GM11168 (cell line): ENCODE results near the gene INO80.

Experiments used
- in situ Hi-C: fragments of 300-500 bp; cut with MboI; formaldehyde crosslinking; loops from one replicate; pipeline ENCODE4 v1.12.0; 2022; ENCODE audit warnings: low sequenced_read_pairs; ENCODE audit not compliant: unreplicated experiment

Gene INO80

DNA sequence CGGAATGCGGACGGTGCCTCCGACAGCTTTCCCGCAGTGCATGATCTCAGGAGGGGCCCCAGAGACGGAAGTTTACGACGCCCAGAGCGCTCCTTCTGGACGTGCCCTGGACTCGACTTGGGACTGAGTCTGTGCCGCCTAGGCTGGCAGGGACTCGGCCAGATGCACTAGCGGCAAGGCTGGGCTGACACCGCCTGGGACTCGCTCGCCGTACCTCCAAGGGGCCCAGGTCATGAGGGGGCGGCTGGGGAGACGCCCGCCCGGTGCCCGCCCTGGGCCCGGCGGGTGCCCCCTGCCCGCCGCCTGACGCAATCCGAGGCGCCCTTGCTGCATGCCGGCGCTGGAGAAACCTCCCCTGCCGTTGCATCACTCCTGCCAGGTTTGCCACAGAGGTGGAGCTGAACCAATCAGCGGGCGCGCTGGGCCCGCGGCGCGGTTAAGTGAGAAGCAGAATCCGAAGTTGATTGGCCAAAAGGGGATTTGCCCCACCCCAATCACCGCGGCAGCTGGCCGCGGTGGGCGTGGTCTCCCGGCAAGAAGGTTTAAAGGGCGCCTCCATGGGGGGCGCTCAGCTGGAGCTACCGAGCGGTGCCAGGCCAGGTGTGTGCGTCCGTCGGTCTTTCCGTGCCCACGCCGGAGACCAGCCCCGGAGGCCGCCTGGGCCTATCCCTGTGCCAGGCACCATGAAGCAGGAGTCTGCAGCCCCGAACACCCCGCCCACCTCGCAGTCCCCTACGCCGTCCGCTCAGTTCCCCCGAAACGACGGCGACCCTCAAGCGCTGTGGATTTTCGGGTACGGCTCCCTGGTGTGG lies 163.0 kb downstream of the INO80 start, which contains the start of gene CHAC1:
CHAC1 (plus strand) TSS at position 571 of the 812 bp plus-strand sequence; CDS start at position 684, 113 bp downstream.
- in situ Hi-C loops, result no loop called here

DNA sequence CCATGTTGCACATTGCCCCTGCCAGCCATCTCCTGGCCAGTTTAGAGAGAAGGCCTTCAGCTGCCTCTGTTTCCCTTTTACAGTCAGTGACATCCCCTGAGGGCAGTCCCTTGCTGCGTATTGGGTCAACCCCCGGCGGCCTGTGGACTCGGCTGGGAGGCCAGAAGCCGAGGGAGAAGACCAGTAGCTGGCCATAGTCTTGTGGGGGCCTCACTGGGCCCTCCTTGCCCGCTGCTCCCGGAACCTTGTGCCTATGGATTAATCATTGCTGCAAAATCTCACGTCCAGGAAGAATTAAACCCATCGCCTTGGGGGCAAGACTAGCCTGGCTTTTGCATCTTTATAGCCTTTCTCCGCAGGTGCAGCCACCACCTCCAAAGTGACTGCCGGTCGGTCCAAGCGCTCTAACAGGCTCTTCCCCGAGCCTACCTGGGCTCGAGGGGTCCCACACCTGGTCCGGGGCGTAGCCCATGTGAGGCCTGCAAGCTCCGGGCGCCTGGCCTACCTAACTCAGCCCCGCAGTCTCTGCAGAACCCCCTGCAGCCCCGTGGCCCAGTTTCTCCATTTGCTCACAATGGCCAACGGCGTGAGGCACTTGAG lies 163.7 kb downstream of the INO80 start:
- in situ Hi-C loops, result no loop called here

DNA sequence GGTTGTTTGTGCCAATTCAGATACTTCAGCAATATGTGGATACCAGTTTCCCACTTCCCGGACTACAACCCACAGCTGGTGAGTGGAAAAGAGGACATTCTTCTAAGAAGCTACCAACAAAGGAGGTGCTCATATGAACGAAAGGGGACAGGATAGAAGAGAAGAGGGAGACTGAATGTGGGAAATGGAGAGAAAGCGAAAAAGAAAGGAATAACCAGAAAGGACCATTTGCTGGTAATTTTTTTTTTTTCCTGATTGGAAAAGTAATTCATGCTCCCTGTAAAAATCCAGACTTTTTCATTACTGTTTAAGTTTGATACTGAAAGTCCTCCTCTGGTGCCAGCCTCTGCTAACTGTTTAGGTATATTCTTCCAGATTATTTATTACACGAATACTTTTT lies 164.3 kb downstream of the INO80 start:
- in situ Hi-C loops, result no loop called here

DNA sequence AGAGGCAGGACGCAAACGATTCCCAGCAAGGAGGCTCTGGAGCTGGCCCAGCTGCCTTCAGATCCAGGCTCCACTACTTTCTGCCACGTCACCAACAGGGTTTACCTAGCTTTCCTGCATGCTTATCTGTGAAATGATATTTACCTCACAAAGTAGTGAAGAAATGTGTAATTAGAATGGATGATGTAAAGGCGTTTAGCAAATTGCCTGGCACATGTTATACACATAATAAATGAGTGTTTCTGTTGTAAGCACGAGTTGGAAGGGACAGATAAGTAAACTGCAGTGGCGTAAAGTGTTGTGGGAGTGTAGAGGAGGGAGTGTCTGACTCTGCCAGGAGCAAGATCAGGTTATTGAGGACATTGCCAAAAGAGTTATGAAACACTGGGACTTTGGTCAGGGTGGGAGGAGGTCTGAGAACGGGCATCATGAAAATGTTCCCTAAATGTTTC lies 166.3 kb downstream of the INO80 start:
- in situ Hi-C loops, result loop anchor here (10.0 kb wide), 1 partner anchor 65 kb away; no protein-coding TSS in a partner anchor

DNA sequence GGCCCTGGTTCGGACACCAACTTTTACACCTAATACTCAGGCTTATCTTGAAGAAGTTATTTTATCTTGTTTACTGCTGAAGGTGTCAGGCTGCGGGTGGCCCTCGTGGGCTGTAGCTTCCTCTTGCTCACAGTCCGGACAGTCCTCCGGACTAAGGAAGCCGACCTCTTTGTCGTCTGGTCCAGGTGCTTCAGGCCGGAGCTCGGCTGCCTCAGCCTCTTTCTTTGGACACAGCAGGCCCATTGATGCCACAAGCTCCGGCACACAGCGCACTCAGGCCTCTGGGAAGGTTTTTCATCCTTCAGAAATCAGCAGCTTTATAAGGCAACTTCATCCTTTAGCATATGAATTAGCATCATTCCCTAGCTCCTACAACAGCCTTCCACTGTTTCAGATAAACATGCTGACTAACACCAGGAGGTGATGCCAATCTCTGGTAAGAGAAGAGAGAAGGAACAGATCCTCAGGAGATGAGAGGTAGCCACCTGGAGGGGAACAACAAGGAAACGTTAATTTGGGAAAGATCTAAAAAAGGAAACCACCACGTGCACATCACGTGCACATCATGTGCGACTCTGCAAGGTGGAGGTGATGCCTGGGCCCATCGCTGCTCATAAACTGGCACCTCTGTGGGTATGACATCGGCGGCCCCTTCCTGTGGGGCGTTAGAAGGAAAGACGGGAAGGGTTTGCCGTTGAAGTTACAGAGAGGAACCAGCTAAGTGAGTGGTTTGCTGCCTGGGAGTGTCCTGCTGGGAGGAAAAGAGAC lies 167.2 kb downstream of the INO80 start:
- in situ Hi-C loops, result loop anchor here (10.0 kb wide), 1 partner anchor 66 kb away; no protein-coding TSS in a partner anchor

DNA sequence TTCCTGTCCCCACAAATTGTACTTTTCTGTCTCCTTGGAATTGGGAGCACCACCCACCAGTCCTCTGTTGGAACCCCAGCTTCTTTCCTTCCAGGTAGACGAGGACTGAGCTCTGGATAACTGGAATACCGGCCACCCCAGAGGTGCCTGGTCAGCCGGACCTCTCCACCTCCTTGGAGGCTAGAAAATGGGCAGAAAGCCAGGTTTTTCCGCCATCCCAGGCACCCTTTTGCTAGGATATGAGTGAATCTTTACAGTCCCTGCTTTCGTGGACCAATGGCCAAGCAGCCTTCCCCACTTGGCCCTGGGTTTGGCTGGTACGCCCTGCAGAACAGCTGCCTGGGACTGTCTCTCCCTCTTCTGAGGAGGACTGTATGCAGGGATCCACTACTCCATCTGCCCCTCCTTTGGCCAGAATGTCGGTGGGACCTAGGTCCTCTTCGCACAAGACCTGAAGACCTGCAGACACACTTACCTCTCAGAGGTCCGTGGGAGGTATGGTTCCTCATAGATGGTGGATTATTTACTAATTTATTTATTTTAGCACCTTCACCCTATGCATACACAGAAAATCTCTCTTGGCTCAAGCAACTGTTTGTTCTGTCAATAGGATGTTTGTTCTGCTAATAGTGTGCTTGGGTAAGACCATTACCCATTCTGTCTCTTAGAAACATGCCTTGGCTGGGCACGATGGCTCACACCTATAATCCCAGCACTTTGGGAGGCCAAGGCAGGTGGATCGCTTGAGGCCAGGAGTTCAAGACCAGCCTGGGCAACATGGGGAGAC lies 171.4 kb downstream of the INO80 start:
- in situ Hi-C loops, result loop anchor here (10.0 kb wide), 1 partner anchor 70 kb away; no protein-coding TSS in a partner anchor

DNA sequence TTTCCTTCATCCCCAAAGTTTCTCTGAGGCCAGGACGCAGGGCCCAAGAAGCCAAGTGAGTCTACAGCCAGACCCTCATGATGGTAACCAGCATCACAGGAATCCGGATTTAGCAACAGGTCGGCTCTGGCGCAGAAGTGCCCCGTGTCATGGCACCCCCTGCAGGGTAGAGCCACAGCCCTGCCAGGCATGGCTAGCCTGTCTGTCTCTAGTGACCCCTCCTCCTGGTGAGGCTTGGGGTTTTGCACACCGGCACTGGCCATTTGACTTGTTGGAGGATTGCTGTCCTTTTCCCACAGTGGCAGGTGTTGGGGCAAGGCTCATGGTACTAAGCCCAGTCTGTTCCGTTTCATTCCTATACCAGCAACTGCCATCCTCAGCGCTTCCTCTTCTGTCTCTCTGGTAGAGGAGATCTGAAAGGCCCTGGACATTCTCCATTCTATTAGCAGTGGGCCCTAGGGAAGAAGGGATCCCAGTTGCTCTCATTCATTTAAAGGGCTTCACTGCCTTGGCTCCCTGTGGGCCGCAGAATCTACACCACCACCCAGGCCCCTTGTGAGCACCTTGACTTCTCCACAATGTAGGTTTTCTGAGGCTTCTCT lies 172.2 kb downstream of the INO80 start:
- in situ Hi-C loops, result loop anchor here (10.0 kb wide), 1 partner anchor 71 kb away; no protein-coding TSS in a partner anchor

DNA sequence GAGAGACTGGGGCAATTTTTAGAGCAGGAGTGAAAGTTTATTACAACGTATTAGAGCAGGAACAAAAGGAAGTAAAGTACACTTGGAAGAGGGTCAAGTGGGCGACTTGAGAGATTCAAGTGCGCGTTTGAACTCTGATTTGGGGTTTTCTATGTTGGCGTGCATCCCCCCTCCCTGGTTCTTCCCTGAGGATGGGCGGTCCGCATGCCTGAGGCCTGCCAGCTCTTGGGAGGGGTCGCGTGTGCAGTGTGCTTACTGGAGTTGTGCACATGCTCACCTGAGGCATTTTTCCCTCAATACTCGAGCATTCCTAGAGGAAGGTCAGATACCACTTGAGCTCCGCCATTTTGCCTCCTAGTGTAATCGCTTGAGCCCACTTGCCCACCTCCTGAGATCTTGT lies 173.2 kb downstream of the INO80 start:
- in situ Hi-C loops, result loop anchor here (10.0 kb wide), 1 partner anchor 72 kb away; no protein-coding TSS in a partner anchor

DNA sequence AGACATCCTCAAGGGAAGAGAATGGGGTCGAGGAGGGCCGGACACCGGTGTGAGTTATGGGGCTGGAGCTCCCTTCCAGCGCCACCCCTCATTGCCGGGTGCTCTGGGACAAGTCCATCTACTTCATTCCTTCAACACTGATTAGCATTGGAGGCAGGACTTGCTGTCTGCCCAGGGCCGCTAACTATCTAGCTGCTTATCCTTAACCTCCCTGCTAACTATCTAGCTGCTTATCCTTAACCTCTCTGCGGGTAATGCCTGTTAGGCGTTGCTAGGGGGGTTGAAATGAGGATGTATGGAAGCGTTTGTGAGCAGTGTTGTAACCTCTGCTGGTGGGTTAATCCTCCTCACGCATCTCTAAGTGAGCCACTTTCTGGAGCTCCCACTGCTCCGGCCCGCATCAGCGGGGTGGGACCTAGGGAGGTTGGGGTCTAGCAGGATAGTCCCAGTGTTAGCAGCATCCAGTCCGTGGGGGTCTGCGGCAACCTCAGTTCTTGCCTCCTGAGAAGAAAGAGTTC lies 173.7 kb downstream of the INO80 start:
- in situ Hi-C loops, result loop anchor here (10.0 kb wide), 1 partner anchor 72 kb away; no protein-coding TSS in a partner anchor

DNA sequence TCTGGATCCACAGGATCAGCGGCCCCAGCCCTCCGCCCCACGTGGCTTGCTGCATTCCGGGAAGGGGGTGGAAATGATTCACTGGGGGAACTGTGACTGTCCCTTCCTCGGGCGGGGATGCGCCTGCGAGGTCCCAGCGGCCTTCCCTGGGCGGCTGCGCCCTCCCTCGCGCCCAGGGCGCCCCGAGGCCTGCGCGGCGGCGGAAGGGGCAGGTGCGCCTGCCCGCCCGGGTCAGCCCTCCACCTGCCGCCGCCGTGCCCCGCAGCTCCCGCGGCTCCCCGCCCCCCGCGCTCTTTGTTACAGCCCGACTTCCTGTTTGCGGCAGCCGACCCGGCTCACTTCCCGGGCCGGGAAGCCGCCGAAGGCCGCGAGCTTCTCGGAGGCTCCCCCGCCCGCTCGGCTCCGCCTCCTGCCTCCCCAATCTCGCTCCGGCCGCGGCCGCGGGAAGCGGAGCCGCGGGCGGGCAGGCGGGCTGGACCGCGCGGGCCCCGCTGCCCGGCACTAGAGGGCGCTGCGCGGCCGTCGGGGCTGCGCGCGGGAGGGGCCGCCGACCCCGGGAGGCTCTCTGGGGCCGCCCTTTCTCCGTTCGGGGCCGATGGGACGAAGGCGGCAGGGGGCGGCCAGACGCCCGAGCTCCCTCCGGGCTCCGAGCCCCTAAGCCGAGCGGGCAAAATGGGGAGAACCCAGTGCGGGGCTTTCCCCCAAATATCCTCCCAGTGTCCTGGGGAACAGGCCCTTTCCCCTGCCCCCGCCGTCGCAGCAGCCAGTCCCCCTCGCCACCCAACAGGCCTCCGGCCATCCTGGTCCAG lies 174.3 kb downstream of the INO80 start:
- in situ Hi-C loops, result loop anchor here (10.0 kb wide), 1 partner anchor 73 kb away; no protein-coding TSS in a partner anchor

DNA sequence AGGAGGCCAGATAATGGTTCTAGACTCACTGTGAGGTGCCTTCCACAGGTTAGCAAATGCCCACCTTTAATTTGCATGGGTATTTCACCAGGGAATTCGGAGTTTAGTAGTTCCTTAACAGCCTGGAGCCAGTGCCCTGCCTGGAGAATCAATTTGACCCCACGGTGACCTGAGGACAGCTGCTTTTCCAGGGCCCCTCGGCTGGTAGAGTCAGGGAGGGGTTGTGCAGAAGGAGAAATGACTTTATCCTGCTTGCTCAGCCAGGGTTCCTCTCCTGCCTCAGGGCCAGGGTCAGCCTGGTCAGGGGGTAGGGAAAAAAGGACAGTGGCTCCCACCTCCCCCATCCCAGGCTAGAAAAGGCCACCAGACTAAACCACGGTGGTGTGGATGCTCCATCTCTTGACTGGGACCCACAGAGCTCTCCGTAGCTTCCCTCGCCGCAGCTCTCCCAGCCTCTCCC lies 175.0 kb downstream of the INO80 start:
- in situ Hi-C loops, result loop anchor here (10.0 kb wide), 1 partner anchor 74 kb away; no protein-coding TSS in a partner anchor

DNA sequence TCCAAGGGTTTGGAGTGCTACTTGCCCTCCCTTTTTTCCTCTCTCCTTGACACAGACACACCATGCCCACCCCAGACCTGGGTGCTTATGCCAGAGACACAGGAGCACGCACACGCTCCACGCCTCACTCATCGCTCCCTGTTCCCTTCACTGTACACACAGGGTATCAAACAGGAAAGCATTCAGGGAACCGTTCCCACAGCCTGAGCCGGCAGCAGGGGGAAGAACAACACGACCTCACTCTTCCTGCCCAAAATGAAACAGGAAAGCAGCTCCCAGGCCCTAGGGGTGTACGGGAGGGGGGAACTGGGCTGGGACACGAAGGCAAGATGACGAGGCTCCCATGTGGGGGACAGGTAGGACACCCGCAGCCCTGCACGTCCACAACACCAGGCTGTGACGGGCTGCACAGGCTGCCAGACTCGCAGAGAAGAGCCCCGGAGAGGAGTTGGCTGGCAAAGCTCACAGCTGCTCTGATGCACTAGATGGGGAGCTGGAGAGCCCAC lies 175.7 kb downstream of the INO80 start:
- in situ Hi-C loops, result loop anchor here (10.0 kb wide), 1 partner anchor 74 kb away; no protein-coding TSS in a partner anchor

DNA sequence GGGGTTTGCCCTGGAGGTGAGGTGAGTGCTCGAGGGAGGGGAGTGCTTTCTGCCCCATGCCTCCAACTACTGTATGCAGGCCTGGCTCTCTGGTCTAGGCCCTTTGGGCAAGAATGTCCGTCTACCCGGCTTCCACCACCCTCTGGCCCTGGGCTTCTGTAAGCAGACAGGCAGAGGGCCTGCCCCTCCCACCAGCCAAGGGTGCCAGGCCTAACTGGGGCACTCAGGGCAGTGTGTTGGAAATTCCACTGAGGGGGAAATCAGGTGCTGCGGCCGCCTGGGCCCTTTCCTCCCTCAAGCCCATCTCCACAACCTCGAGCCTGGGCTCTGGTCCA lies 177.6 kb downstream of the INO80 start:
- in situ Hi-C loops, result no loop called here

DNA sequence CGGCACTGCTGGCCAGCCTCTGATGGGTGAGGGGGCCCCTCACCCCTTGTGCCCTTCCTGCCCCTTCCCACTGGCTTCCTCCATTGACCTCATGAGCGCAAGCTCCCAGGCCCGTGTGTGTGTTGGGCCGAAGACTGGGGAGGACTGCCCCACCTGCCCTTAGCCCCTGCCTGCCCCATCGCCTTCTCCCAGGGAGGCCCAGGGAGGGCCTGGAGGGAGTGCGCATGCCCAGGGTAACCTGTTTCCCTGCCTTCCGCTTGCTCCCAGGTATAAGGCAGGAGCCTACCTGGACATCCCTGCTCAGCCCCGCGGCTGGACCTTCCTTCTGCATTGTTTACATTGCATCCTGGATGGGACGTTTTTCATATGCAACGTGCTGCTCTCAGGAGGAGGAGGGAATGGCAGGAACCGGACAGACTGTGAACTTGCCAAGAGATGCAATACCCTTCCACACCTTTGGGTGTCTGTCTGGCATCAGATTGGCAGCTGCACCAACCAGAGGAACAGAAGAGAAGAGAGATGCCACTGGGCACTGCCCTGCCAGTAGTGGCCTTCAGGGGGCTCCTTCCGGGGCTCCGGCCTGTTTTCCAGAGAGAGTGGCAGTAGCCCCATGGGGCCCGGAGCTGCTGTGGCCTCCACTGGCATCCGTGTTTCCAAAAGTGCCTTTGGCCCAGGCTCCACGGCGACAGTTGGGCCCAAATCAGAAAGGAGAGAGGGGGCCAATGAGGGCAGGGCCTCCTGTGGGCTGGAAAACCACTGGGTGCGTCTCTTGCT lies 178.1 kb downstream of the INO80 start:
- in situ Hi-C loops, result no loop called here

DNA sequence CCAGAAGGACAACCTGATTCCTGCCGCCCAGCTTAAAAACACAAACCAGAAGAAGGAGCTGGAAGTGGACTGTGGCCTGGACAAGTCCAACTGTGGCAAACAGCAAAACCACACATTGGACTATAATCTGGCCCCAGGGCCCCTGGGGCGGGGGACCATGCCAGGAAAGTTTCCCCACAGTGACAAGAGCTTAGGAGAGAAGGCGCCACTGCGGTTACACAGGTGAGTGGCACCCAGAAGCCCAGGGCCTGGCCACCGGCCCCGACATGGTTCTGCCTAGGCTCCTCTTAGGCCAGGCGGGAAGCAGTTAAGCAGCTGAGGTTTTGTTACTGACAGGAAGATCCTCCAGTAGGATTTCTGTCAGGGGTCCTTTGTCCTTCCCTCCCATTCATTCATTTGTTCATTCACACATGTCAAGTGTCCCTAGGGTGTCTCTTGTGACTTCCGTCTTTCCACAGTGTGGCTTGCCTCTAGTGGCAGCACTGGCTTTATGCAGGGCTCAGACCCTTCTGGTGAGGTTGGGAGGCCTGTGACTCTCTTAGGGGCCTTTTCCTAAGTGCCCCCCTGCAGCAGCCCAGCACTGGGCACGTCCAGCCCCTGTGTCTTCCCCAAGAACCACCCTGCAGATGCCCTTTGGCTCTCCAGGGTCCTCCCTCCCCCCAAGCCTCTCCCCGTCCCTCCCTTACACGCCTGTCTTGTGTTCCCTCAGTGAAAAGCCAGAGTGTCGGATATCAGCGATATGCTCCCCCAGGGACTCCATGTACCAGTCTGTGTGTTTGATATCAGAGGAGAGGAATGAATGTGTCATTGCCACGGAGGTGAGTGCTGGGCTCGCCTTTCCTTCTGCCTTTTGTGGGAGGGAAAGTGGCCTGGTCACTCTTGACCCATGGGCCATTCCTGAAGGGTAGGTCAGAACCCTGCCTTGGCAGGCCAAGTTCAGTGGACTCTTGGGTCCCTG lies 179.1 kb downstream of the INO80 start:
- in situ Hi-C loops, result no loop called here

DNA sequence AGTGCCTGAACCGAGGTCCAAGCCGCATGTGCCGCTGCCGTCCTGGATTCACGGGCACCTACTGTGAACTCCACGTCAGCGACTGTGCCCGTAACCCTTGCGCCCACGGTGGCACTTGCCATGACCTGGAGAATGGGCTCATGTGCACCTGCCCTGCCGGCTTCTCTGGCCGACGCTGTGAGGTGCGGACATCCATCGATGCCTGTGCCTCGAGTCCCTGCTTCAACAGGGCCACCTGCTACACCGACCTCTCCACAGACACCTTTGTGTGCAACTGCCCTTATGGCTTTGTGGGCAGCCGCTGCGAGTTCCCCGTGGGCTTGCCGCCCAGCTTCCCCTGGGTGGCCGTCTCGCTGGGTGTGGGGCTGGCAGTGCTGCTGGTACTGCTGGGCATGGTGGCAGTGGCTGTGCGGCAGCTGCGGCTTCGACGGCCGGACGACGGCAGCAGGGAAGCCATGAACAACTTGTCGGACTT lies 179.8 kb downstream of the INO80 start:
- in situ Hi-C loops, result no loop called here
